T-helper 1 cell treated with Interleukin-12 subunit alpha and Interleukin-12 subunit beta and Interleukin-4 antibody, amounts not matched to agents 30 μg/mL and 1 μg/mL, for 36 hours (primary cell): ENCODE results near the gene PHYKPL.
A peak's percentile ranks its signal among the peaks of the same experiment; 100 is the strongest.

ENCODE experiments used
- H3K27ac Mint-ChIP-seq: one replicate; pipeline ENCODE4 v1.8.0; 2021; ENCODE audit warnings: mild to moderate bottlenecking, mixed read lengths
- H3K27me3 Mint-ChIP-seq: one replicate; pipeline ENCODE4 v1.8.0; 2021; ENCODE audit warnings: low read depth, mixed read lengths
- H3K36me3 Mint-ChIP-seq: one replicate; pipeline ENCODE4 v1.8.0; 2021; ENCODE audit warnings: low read depth, mixed read lengths
- H3K4me1 Mint-ChIP-seq: one replicate; pipeline ENCODE4 v1.8.0; 2021; ENCODE audit warnings: low read depth, mixed read lengths
- H3K4me3 Mint-ChIP-seq: one replicate; pipeline ENCODE4 v1.8.0; 2021; ENCODE audit warnings: mild to moderate bottlenecking, moderate library complexity, mixed read lengths
- H3K9me3 Mint-ChIP-seq: one replicate; pipeline ENCODE4 v1.8.0; 2021; ENCODE audit warnings: mixed read lengths

PHYKPL gene

GRCh38 chr5:178228609-178229008 lies 4.0 kb downstream of the PHYKPL start:
- Mint-ChIP-seq H3K4me3 (no peak overlapping the region), H3K27me3 (no peaks in the 10 kb centered on the region), H3K36me3 (peaks cover 56% of the 10 kb centered on the region), H3K4me1 (peaks cover 41% of the 10 kb centered on the region), H3K9me3 (no peaks in the 10 kb centered on the region), H3K27ac (no peak overlapping the region)

DNA sequence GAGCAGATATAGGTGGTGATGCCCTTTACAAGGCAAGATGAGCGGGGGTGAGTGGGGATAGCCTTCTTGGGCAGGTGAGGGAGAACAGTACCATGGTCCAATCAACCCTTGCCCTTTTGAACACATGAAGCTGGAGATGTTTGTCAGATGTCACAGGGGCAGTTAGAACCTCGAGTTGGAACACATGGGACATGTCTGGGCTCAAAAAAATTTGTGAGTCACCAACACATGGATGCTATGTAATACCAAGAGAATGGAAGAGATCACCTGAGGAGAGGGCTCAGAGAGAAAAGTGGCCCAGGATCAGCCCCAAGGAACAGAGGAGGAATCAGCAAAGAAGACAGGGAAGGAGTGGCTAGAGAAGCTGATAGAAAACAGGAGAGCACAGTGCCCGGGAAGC lies 4.7 kb downstream of the PHYKPL start:
- Mint-ChIP-seq H3K9me3 (no peaks in the 10 kb centered on the region), H3K27ac (no peak overlapping the region), H3K4me1 (peaks cover 38% of the 10 kb centered on the region), H3K36me3 (peaks cover 61% of the 10 kb centered on the region), H3K27me3 (no peaks in the 10 kb centered on the region), H3K4me3 (no peak overlapping the region)

GRCh38 chr5:178227138-178227659 lies 5.4 kb downstream of the PHYKPL start:
- Mint-ChIP-seq H3K27me3 (no peaks in the 10 kb centered on the region), H3K9me3 (no peaks in the 10 kb centered on the region), H3K4me1 (peaks cover 37% of the 10 kb centered on the region), H3K27ac (peak overlapping the region; percentile 1), H3K36me3 (peaks cover 61% of the 10 kb centered on the region), H3K4me3 (no peak overlapping the region)

GRCh38 chr5:178225174-178225573 lies 7.4 kb downstream of the PHYKPL start:
- Mint-ChIP-seq H3K36me3 (peaks cover 60% of the 10 kb centered on the region), H3K4me3 (no peak overlapping the region), H3K9me3 (no peaks in the 10 kb centered on the region), H3K27me3 (no peaks in the 10 kb centered on the region), H3K27ac (no peak overlapping the region), H3K4me1 (peaks cover 35% of the 10 kb centered on the region)

- Mint-ChIP-seq H3K27ac (no peak overlapping the region), H3K36me3 (peaks cover 58% of the 10 kb centered on the region), H3K4me3 (no peak overlapping the region), H3K9me3 (no peaks in the 10 kb centered on the region), H3K4me1 (peaks cover 31% of the 10 kb centered on the region), H3K27me3 (no peaks in the 10 kb centered on the region)
Measured at GRCh38 chr5:178224403-178224802, 8.2 kb downstream of the PHYKPL start.

- H3K27ac Mint-ChIP-seq, result no peak overlapping the region
- H3K9me3 Mint-ChIP-seq, result no peaks in the 10 kb centered on the region
- no peaks in the 10 kb centered on the region for H3K27me3 Mint-ChIP-seq
- peaks cover 59% of the 10 kb centered on the region for H3K36me3 Mint-ChIP-seq
- no peak overlapping the region for H3K4me3 Mint-ChIP-seq
- peaks cover 29% of the 10 kb centered on the region for H3K4me1 Mint-ChIP-seq
Measured at GRCh38 chr5:178223828-178224335, 8.7 kb downstream of the PHYKPL start.

DNA sequence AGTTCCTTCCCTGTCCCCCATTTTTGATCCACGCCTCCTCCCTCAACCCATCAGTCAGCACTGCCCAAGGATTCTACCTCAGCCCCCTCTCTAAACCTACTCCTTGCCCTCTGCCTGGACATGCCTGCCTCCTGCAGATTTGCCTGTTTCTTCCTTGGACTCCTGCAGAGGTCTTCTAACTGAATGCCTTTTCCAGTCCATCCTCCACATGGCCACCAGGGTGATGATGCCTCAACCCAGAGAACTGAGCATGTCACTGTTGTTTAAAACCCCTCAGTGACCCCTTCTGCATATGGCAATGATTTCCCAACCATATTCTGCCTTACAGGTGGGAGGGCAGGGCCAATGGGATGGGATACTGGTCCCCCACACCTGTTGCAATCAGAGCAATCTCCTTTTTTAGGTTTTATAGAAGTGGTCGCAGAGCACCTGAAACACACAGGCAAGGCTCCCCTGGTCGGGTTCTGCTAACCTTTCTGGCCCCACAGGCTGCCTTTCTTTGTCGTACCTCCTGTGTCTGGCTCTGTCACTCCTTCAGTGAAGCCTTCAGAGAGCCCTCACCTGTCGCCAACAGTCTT lies 9.3 kb downstream of the PHYKPL start:
- Mint-ChIP-seq H3K4me3 (no peak overlapping the region), H3K9me3 (no peaks in the 10 kb centered on the region), H3K27ac (peak overlapping the region; percentile 18), H3K27me3 (no peaks in the 10 kb centered on the region), H3K4me1 (peaks cover 29% of the 10 kb centered on the region), H3K36me3 (peaks cover 61% of the 10 kb centered on the region)

DNA sequence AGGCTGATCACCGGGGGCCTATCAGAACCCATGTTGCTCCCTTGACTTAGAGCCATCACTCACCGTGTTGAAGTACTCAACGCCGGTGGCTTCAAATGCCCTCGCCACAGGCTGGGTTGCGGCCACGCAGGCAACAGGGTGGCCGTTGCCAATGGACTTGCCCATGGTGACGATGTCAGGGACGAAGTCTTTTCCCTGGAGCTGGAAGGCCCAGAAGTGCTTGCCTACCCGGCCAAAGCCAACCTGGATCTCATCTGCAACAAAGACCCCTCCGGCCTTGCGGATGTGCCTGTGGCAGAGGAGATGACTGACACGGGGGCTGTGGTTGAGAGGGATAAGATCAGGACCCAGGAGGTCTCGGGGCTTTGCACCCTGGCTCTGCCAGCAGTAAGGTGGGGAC lies 10.3 kb downstream of the PHYKPL start:
- H3K4me3 Mint-ChIP-seq, result no peak overlapping the region
- peaks cover 21% of the 10 kb centered on the region for H3K4me1 Mint-ChIP-seq
- H3K36me3 Mint-ChIP-seq, result peaks cover 54% of the 10 kb centered on the region
- no peaks in the 10 kb centered on the region for H3K27me3 Mint-ChIP-seq
- H3K9me3 Mint-ChIP-seq, result no peaks in the 10 kb centered on the region
- no peak overlapping the region for H3K27ac Mint-ChIP-seq

- Mint-ChIP-seq H3K4me1 (peaks cover 18% of the 10 kb centered on the region), H3K4me3 (no peak overlapping the region), H3K9me3 (no peaks in the 10 kb centered on the region), H3K27me3 (no peaks in the 10 kb centered on the region), H3K27ac (peak overlapping the region; percentile 46), H3K36me3 (peaks cover 50% of the 10 kb centered on the region)
Measured at GRCh38 chr5:178221853-178222252, 10.7 kb downstream of the PHYKPL start.

DNA sequence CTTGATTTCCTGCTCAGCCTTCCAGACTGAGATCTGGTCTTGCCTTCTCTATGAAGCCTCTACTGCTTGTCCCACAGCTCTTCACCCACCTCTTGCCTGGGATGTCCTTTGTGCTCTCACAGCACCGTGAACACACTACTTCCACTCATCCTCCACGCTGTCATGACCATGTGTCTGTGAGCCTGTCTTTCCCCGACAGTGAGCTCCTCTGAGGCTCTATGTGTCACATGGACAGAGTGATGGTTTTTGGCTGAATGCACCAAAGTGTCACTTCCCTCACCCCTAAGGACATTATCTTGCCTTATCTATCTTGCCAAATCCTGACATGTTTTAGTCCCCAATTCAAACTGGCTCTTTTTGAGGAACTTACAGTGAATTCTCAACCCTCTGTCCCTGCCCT lies 11.3 kb downstream of the PHYKPL start:
- Mint-ChIP-seq H3K27me3 (no peaks in the 10 kb centered on the region), H3K36me3 (peaks cover 51% of the 10 kb centered on the region), H3K4me1 (peaks cover 20% of the 10 kb centered on the region)

GRCh38 chr5:178218827-178219226 lies 13.8 kb downstream of the PHYKPL start:
- H3K27me3 Mint-ChIP-seq, result no peaks in the 10 kb centered on the region
- H3K36me3 Mint-ChIP-seq, result peaks cover 52% of the 10 kb centered on the region
- H3K4me1 Mint-ChIP-seq, result peaks cover 23% of the 10 kb centered on the region
- H3K4me3 Mint-ChIP-seq, result no peak overlapping the region
- H3K9me3 Mint-ChIP-seq, result no peaks in the 10 kb centered on the region
- H3K27ac Mint-ChIP-seq, result no peak overlapping the region

More for the DNA sequence above, 11.3 kb downstream of the PHYKPL start:
- Mint-ChIP-seq H3K9me3 (no peaks in the 10 kb centered on the region), H3K4me3 (no peak overlapping the region), H3K27ac (peak overlapping the region; percentile 46)

DNA sequence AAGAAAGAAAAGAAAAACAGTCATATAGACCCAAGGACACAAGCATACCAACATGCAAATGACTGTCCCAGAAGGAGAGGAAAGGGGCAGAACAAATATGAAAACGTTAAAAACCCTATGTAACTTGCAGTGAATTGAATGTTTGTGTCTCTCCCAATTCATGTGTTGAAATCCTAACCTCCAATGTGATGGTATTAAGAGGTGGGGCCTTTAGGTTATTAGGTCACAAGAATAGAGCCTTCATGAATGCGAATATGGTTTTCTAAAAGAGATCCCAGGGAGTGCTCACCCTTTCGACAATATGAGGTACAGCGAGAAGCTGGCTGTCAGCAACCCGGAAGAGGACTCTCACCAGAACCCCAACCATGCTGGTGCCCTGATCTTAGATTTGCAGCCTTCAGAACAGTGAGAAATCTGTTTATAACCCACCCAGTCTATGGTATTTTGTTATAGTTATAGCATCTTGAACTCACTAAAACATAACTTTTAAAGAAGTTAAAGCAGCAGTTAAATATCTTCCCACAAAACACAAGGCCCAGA lies 14.3 kb downstream of the PHYKPL start:
- Mint-ChIP-seq H3K4me3 (no peak overlapping the region), H3K27ac (no peak overlapping the region), H3K4me1 (peaks cover 27% of the 10 kb centered on the region), H3K9me3 (no peaks in the 10 kb centered on the region), H3K27me3 (no peaks in the 10 kb centered on the region), H3K36me3 (peaks cover 53% of the 10 kb centered on the region)

GRCh38 chr5:178216779-178217178 lies 15.8 kb downstream of the PHYKPL start:
- no peak overlapping the region for H3K4me3 Mint-ChIP-seq
- peaks cover 26% of the 10 kb centered on the region for H3K4me1 Mint-ChIP-seq
- H3K9me3 Mint-ChIP-seq, result no peaks in the 10 kb centered on the region
- peaks cover 54% of the 10 kb centered on the region for H3K36me3 Mint-ChIP-seq
- no peaks in the 10 kb centered on the region for H3K27me3 Mint-ChIP-seq
- H3K27ac Mint-ChIP-seq, result no peak overlapping the region

- H3K36me3 Mint-ChIP-seq, result peaks cover 52% of the 10 kb centered on the region
- no peaks in the 10 kb centered on the region for H3K27me3 Mint-ChIP-seq
- peaks cover 20% of the 10 kb centered on the region for H3K4me1 Mint-ChIP-seq
- no peak overlapping the region for H3K4me3 Mint-ChIP-seq
- no peaks in the 10 kb centered on the region for H3K9me3 Mint-ChIP-seq
- H3K27ac Mint-ChIP-seq, result peak overlapping the region; percentile 57
Measured at GRCh38 chr5:178216088-178216534, 16.5 kb downstream of the PHYKPL start.

- Mint-ChIP-seq H3K9me3 (no peaks in the 10 kb centered on the region), H3K4me1 (peaks cover 16% of the 10 kb centered on the region), H3K36me3 (peaks cover 54% of the 10 kb centered on the region), H3K27me3 (no peaks in the 10 kb centered on the region), H3K4me3 (no peak overlapping the region), H3K27ac (no peak overlapping the region)
Measured at GRCh38 chr5:178215280-178216002, 17.2 kb downstream of the PHYKPL start.
